LNCaP clone FGC (cell line): ENCODE results near the gene PITX2.

ENCODE experiments used
- DNase-seq: peaks from one replicate; pipeline ENCODE4 v3.0.0-alpha.2; 2011; ENCODE audit warnings: low read depth
- H3K4me3 ChIP-seq: 2 replicates; pipeline ENCODE4 v1.5.1; 2011; ENCODE audit warnings: mild to moderate bottlenecking, low read depth, low read length, control low read depth
- TF ChIP-seq, protein P1 (sequence below): IDR thresholded peaks from 2 replicates; pipeline ENCODE4 v1.5.1; 2012; ENCODE audit warnings: mild to moderate bottlenecking; ENCODE audit not compliant: control insufficient read depth, insufficient read depth; ENCODE audit errors: extremely low read depth

The PITX2 gene

GRCh38 chr4:110663738-110664444 lies 41.0 kb upstream of the PITX2 start:
- no peak for DNase-seq
- no peak overlapping the region for H3K4me3 ChIP-seq
- TF ChIP-seq, protein P1, sequence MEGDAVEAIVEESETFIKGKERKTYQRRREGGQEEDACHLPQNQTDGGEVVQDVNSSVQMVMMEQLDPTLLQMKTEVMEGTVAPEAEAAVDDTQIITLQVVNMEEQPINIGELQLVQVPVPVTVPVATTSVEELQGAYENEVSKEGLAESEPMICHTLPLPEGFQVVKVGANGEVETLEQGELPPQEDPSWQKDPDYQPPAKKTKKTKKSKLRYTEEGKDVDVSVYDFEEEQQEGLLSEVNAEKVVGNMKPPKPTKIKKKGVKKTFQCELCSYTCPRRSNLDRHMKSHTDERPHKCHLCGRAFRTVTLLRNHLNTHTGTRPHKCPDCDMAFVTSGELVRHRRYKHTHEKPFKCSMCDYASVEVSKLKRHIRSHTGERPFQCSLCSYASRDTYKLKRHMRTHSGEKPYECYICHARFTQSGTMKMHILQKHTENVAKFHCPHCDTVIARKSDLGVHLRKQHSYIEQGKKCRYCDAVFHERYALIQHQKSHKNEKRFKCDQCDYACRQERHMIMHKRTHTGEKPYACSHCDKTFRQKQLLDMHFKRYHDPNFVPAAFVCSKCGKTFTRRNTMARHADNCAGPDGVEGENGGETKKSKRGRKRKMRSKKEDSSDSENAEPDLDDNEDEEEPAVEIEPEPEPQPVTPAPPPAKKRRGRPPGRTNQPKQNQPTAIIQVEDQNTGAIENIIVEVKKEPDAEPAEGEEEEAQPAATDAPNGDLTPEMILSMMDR: no peak

GRCh38 chr4:110663206-110663605 lies 40.3 kb upstream of the PITX2 start:
- no peak for DNase-seq
- TF ChIP-seq, protein P1: no peak
- H3K4me3 ChIP-seq: no peak overlapping the region

DNA sequence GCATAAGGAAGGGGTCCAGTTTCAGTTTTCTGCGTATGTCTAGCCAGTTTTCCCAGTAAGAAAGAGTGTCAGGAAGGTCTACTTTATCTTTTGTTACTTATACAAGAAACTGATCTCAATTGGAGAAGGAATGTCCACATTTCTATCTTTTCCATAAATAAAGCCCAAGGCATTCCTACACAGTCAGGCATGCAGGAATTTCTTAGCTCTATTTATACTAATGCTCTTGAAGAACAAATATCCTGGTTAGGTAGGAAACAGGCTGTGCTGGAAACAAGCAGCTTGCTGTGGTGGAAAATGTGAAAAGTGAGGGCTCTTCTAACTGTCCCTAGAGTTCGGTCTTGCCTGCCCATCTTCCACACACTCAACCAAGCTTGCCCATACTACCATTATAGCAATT lies 37.9 kb upstream of the PITX2 start:
- TF ChIP-seq, protein P1: no peak
- H3K4me3 ChIP-seq: no peak overlapping the region
- DNase-seq: no peak

DNA sequence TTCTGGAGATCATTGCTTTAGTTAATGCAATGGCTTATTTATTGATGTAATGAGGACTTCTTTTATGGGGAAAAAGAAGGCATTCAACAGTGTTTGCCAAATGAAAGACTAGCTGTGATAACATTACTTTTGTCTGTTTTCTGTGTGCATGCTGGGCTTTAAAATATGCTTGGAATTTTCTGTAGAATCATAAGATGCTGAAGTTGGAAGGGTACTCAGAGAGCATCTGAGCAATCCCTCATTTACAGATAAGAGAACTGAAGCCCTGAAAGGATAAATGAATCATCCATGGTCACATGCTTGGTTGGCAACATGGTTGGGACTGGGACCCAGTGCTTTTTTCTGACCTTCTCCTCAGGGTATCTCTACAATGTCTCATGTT lies 31.4 kb upstream of the PITX2 start:
- H3K4me3 ChIP-seq: no peak overlapping the region
- TF ChIP-seq, protein P1: no peak
- DNase-seq: no peak

DNA sequence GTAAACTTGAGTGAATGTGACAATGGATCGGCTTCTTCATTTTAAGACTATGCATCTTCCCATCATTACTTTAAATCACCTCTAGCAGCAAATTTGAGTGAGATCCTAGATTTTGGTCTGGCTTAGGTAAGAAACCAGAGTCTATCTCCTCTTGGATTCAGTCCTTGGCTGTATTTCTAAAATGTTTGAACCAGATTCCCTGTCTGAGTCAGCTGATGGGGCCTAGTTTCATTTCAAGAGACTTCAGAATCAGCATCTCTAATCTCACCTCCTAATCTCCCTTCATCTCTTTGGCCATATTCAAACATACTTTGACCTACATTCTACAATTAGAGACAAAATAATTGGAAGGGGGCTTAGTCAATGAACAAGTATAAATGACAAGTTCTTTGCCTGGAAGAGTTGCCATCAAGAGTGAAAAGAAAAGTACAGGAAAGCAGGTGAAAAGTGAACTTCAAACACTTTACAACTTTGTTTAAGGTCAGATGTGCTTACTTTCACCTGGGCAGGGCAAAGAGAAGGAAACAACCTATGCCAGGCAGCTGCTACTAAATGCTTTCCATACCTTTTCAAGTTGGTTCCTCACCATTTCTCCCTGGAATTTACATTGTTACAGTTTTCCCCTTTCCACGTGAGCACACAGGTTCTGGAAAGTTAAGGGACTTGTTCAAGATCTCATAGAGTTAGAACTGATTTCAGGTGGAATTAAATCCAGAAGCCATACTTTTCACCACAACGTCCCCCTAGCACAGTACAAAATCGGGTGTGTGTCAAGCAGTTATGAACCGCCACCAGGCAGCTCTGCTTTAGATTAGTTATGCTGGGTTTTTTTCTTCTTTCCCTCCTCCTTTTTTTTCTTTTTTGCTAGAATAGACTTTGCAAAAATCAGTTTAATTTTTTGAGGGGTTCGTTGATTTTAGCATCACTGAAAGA lies 30.7 kb upstream of the PITX2 start:
- no peak for DNase-seq
- H3K4me3 ChIP-seq: no peak overlapping the region
- TF ChIP-seq, protein P1: no peak

DNA sequence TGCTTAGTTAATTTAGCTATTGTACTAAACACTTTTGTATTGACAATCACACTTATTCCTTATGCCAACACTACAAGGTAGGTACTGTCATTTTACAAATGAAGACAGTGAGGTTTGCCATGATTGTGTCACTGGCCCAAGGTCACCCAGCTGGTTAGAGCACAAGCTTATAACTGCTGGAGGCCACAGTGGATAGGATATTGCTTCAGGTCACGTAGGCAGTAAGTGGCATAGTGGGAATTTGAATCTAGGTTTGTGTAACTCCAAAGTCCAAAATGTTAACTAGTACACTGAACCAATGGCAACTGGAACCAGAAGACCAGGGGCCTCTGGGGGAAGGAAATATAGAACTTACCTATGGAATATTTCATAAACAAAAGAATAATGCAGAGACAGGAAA lies 21.1 kb upstream of the PITX2 start:
- DNase-seq: no peak
- H3K4me3 ChIP-seq: no peak overlapping the region
- TF ChIP-seq, protein P1: no peak
